Neural crest cell (in vitro differentiated cells): ENCODE data around the gene RAB8A. TPM values are rescaled to one million over a fixed set of nuclear protein-coding genes. Genes with fewer than 3 reads are reported as not detected.

Experiments
- DNase-seq: peaks from one replicate; pipeline ENCODE4 v3.0.0; 2021; ENCODE audit warnings: low read depth, mixed read lengths, low spot score
- H3K27ac Mint-ChIP-seq: one replicate; pipeline ENCODE4 v1.8.0; 2021; ENCODE audit warnings: mild to moderate bottlenecking, mixed read lengths; ENCODE audit not compliant: unreplicated experiment
- H3K27me3 Mint-ChIP-seq: 2 replicates; pipeline ENCODE4 v1.8.0; 2021; ENCODE audit warnings: low read depth, mild to moderate bottlenecking, mixed read lengths
- H3K36me3 Mint-ChIP-seq: 2 replicates; pipeline ENCODE4 v1.8.0; 2021; ENCODE audit warnings: low read depth, mild to moderate bottlenecking, mixed read lengths
- H3K4me1 Mint-ChIP-seq: 2 replicates; pipeline ENCODE4 v1.8.0; 2021; ENCODE audit warnings: mixed read lengths
- H3K4me3 Mint-ChIP-seq: one replicate; pipeline ENCODE4 v1.8.0; 2021; ENCODE audit warnings: mild to moderate bottlenecking, mixed read lengths
- H3K9me3 Mint-ChIP-seq: 2 replicates; pipeline ENCODE4 v1.8.0; 2021; ENCODE audit warnings: mixed read lengths
- total RNA-seq: library from RNA; stranded (reverse); gene quantifications from 2 replicates; pipeline ENCODE4 v1.2.1, GENCODE V29; 2021
- TF ChIP-seq, protein P1 (sequence below): fragments of 200-600 bp; sonication (generic); conservative IDR thresholded peaks from 2 replicates; pipeline ENCODE4 v1.5.0; 2021; ENCODE audit warnings: antibody characterized with exemption, mild to moderate bottlenecking

The RAB8A gene
- total RNA-seq, 1 donor from 2014 or later, result 88.9 TPM

DNA sequence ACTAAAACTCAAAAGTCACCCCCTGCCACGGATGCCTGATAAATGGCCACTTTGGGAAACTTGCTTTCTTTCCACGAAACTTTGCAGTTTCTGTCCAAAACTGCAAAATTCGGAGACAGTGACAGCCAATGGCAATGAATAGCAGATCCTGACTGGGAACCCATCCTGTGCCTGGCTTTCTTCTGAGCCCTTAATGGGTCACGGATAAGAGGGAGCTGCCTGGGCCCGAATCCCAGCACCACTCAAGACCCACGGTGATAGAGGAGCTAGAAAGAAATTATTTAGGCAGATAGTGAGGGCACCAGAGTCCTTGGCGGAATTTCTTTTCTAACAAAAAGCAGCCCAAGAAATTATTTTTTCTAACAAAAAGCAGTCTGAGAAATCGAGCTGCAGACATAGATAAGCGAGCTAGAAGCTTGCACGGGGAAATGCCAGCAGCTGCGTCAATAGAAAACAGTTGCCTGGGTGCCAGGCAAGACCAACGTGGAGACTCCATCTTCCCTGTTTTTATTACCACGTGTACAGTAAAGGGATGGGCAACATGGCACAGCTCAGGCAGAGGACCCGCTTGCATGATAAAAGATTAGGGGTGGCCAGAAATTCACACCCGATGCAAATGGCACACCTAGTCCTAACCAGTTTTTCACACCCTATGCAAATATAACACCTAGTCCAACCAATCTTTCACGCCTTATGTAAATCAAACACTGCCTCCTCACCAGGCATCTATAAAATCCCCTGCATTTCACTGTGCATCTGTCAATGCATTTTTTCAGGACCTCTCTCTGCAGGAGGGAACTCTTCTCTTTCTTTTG is 24.7 kb downstream of the RAB8A start:
- Mint-ChIP-seq H3K4me1 (no peaks in the 10 kb centered on the region), H3K4me3 (no peak overlapping the region), H3K36me3 (peaks cover 22% of the 10 kb centered on the region), H3K27ac (no peak overlapping the region), H3K27me3 (no peaks in the 10 kb centered on the region), H3K9me3 (peaks cover 5% of the 10 kb centered on the region)
- TF ChIP-seq, protein P1, sequence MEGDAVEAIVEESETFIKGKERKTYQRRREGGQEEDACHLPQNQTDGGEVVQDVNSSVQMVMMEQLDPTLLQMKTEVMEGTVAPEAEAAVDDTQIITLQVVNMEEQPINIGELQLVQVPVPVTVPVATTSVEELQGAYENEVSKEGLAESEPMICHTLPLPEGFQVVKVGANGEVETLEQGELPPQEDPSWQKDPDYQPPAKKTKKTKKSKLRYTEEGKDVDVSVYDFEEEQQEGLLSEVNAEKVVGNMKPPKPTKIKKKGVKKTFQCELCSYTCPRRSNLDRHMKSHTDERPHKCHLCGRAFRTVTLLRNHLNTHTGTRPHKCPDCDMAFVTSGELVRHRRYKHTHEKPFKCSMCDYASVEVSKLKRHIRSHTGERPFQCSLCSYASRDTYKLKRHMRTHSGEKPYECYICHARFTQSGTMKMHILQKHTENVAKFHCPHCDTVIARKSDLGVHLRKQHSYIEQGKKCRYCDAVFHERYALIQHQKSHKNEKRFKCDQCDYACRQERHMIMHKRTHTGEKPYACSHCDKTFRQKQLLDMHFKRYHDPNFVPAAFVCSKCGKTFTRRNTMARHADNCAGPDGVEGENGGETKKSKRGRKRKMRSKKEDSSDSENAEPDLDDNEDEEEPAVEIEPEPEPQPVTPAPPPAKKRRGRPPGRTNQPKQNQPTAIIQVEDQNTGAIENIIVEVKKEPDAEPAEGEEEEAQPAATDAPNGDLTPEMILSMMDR, result no peak
- DNase-seq, result no peak

DNA sequence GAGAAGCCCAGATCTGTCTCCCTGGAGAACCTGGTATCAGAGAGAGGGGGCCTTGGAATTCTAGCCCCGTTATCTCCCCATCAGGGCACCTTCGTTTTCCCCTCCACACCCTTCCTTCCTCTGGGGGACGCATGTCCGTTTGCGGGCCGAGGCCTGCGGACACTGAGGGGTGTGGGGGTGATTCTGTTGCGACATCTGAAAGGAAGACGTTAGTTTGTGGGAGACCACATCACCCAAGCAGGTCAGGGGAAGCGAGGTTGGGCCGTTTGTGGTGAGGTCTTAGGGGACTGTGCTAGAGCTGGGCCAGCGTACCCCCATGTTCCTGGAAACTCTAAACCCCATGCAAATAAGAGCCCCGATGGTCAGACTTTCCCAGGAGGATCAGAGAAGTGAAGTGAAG is 28.1 kb downstream of the RAB8A start:
- Mint-ChIP-seq H3K27ac (no peak overlapping the region), H3K4me1 (no peaks in the 10 kb centered on the region), H3K9me3 (no peaks in the 10 kb centered on the region), H3K36me3 (peaks cover 3% of the 10 kb centered on the region), H3K4me3 (no peak overlapping the region), H3K27me3 (no peaks in the 10 kb centered on the region)
- no peak for DNase-seq
- TF ChIP-seq, protein P1, result no peak

DNA sequence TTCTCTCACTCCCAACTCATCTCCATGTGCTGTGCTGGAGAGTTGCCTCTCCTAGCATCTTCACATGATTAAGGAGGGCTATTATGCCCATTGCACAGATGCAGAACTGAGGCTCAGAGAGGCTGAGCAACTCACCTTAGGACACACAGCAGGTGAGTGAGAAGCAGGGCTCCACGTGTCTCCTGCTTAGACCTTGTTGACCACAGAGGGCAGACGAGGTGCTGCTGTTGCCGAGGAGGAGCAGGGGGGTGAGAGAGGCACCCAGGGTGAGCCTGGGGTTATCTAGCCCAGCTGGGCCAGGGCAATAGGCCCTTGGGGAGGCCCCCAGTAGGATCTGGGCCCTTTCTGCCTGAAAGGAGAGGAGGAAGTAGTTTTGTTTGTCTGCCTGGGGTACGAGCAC is 29.4 kb downstream of the RAB8A start:
- H3K27me3 Mint-ChIP-seq, result no peaks in the 10 kb centered on the region
- H3K36me3 Mint-ChIP-seq, result peaks cover 3% of the 10 kb centered on the region
- H3K4me3 Mint-ChIP-seq, result no peak overlapping the region
- no peaks in the 10 kb centered on the region for H3K9me3 Mint-ChIP-seq
- DNase-seq, result no peak
- no peaks in the 10 kb centered on the region for H3K4me1 Mint-ChIP-seq
- TF ChIP-seq, protein P1, result no peak
- peak overlapping the region; percentile 35 for H3K27ac Mint-ChIP-seq

DNA sequence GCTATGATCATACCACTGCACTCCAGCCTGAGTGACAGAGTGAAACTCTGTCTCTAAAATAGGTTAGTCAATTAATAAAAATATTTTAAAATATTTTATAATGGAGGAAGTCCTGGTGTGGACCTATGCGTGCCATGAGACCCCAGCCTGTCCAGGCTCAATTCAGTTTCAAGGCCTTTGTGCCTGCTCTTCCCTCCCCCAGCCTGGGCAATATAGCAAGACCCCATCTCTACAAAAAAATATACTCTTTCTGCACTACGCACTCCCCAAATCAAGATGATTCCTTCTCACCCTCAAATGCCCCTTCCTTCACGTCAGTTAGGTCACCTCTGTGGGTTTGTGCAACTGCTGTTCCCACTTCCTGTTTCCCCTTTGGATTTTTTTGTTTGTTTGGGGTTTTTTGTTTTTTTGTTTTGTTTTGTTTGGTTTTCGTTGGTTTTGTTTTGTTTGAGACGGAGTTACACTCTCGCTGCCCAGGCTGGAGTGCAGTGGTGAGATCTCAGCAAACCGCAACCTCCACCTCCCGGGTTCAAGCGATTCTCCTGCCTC is 30.4 kb downstream of the RAB8A start:
- H3K27me3 Mint-ChIP-seq, result no peaks in the 10 kb centered on the region
- no peaks in the 10 kb centered on the region for H3K4me1 Mint-ChIP-seq
- no peak overlapping the region for H3K27ac Mint-ChIP-seq
- no peaks in the 10 kb centered on the region for H3K36me3 Mint-ChIP-seq
- no peaks in the 10 kb centered on the region for H3K9me3 Mint-ChIP-seq
- no peak overlapping the region for H3K4me3 Mint-ChIP-seq
- TF ChIP-seq, protein P1, result no peak
- no peak for DNase-seq

DNA sequence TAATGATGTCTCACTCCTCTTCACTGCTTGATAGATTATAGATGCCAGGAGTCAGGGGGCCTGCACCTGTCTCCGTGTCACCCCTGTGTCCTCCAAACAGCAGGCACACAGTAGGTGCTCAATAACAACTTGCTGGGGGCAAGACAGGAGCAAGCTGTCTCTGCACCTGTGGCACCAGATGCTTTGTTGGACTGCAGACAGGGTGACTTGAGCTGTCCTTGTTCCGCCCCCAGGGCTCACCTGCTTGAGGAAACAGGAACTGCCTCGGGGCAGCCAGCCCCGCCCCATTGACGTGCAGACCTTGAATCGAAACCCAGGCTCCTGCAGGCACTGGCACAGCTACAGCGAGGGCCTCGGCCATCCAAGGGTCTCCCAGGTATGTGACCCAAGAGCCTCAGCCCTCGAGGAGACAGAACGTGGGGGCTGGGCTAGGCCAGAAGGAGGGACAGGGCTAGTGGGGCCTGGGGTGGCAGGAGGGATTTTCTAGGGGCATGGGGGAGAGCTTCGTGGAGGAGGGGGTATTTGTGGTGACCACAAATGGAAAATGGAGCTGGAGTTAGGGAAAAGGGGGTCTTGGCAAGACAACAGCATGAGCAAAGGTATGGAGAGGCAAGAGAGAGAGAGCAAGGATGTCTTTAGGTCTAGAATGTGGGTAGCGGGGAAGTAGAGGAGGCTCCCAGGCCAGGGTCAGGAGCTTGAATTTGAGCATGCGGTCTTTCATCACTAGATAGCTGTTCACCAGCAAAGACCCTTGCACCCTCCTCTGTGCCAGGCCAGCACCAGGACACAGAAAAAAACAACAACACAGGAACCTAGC is 31.9 kb downstream of the RAB8A start, which contains the start of gene HSH2D:
TSS of gene HSH2D (plus strand) at position 287 of the 817 bp plus-strand sequence. CDS start 5,066 bp downstream, outside the sequence.
- Mint-ChIP-seq H3K4me3 (no peak within 1 kb of the TSS), H3K36me3 (no peaks in the 10 kb centered on the region), H3K4me1 (no peaks in the 10 kb centered on the region), H3K27ac (no peak within 1 kb of the TSS), H3K27me3 (no peaks in the 10 kb centered on the region), H3K9me3 (no peaks in the 10 kb centered on the region)
- DNase-seq, result no peak
- TF ChIP-seq, protein P1, result no peak
